PC-9 (cell line): ENCODE data around the gene CCR3. TPM values are rescaled to one million over a fixed set of nuclear protein-coding genes. Genes with fewer than 3 reads are reported as not detected.

Experiments used
- BruUV-seq: library from RNA; stranded (reverse); fragments of 400-500 nt; replicated peaks from 2 replicates; lab custom pipeline; 2021; lab: Mats Ljungman, UMichigan
- CTCF ChIA-PET: fragments of 300-600 bp; sonication (Branson Sonifier 250); formaldehyde crosslinking; loops from one replicate; lab custom pipeline; 2022; ENCODE audit warnings: antibody characterized with exemption; lab: Charles Lee
- POLR2A ChIA-PET: fragments of 300-600 bp; sonication (Branson Sonifier 250); formaldehyde crosslinking; loops from one replicate; lab custom pipeline; 2022; ENCODE audit warnings: antibody characterized with exemption; ENCODE audit not compliant: unreplicated experiment; lab: Charles Lee
- DNase-seq, 2 experiments: peaks; one replicate each; pipeline versions ENCODE4 v3.0.0 to v3.0.0-alpha.2; 2015 to 2022; ENCODE audit warnings: mixed read lengths in 1 of 2
- H2AFZ ChIP-seq: fragments of 200-600 bp; sonication (generic); 2 replicates; pipeline ENCODE4 v1.8.1; 2017; ENCODE audit warnings: antibody characterized with exemption
- H3F3A ChIP-seq: fragments of 200-600 bp; sonication (generic); 2 replicates; pipeline ENCODE4 v1.8.1; 2017; ENCODE audit warnings: antibody characterized with exemption, mild to moderate bottlenecking, low read depth; ENCODE audit not compliant: insufficient read depth
- H3K27ac ChIP-seq: fragments of 200-600 bp; sonication (generic); 2 replicates; pipeline ENCODE4 v1.6.1; 2016; ENCODE audit warnings: mixed run types
- H3K27me3 ChIP-seq: fragments of 200-600 bp; sonication (generic); 2 replicates; pipeline ENCODE4 v1.6.1; 2016; ENCODE audit warnings: low read depth, mixed run types; ENCODE audit not compliant: insufficient read depth
- H3K36me3 ChIP-seq: fragments of 200-600 bp; sonication (generic); 2 replicates; pipeline ENCODE4 v1.6.1; 2016; ENCODE audit warnings: low read depth, mixed run types
- H3K4me1 ChIP-seq: fragments of 200-600 bp; sonication (generic); replicated peaks from 2 replicates; pipeline ENCODE4 v1.6.1; 2016; ENCODE audit warnings: mixed run types; ENCODE audit not compliant: insufficient read depth
- H3K4me2 ChIP-seq: fragments of 200-600 bp; sonication (generic); 2 replicates; pipeline ENCODE4 v1.6.1; 2017; ENCODE audit warnings: mixed run types
- H3K4me3 ChIP-seq: fragments of 200-600 bp; sonication (generic); 2 replicates; pipeline ENCODE4 v1.6.1; 2016; ENCODE audit warnings: mixed run types
- H3K79me2 ChIP-seq: fragments of 200-600 bp; sonication (generic); 2 replicates; pipeline ENCODE4 v1.6.1; 2017; ENCODE audit warnings: low read depth, mixed run types
- H3K9me2 ChIP-seq: fragments of 200-600 bp; sonication (generic); 2 replicates; pipeline ENCODE4 v1.8.1; 2017; ENCODE audit warnings: mild to moderate bottlenecking; ENCODE audit not compliant: insufficient read depth
- H3K9me3 ChIP-seq: fragments of 200-600 bp; sonication (generic); 2 replicates; pipeline ENCODE4 v1.8.1; 2016; ENCODE audit warnings: low read depth; ENCODE audit not compliant: insufficient read depth
- H4K20me1 ChIP-seq: fragments of 200-600 bp; sonication (generic); 2 replicates; pipeline ENCODE4 v1.8.1; 2017; ENCODE audit not compliant: insufficient read depth
- CTCF ChIP-seq: fragments of 200-600 bp; sonication (generic); conservative IDR thresholded peaks from 2 replicates; pipeline ENCODE4 v1.6.1; 2017; ENCODE audit warnings: mixed run types, antibody characterized with exemption, mild to moderate bottlenecking, moderate library complexity
- EZH2 ChIP-seq: fragments of 200-600 bp; sonication (generic); IDR thresholded peaks from 2 replicates; pipeline ENCODE4 v1.8.0; 2017; ENCODE audit warnings: antibody characterized with exemption, low read depth
- intact Hi-C: fragments of 100-400 bp; cut with micrococcal nuclease; formaldehyde crosslinking; loops from one replicate; pipeline ENCODE4 v1.10.0; 2022; ENCODE audit not compliant: unreplicated experiment
- total RNA-seq: library from RNA; stranded (reverse); gene quantifications from 2 replicates; pipeline ENCODE4 v1.2.3, GENCODE V29; 2021

Gene CCR3
- total RNA-seq, 1 experiment from 2014 or later: 3.1 TPM

- BruUV-seq: no TSS peak
- Histone ChIP-seq H3K9me2 (no peaks in the 10 kb centered on the region), H3K4me3 (no peak overlapping the region), H4K20me1 (no peaks in the 10 kb centered on the region), H3K9me3 (no peaks in the 10 kb centered on the region), H2AFZ (no peak overlapping the region), H3F3A (no peaks in the 10 kb centered on the region), H3K79me2 (no peaks in the 10 kb centered on the region), H3K27ac (no peak overlapping the region), H3K4me1 (peaks cover 8% of the 10 kb centered on the region; the same call in 1 of the 2 replicates), H3K27me3 (no peaks in the 10 kb centered on the region), H3K4me2 (no peak overlapping the region), H3K36me3 (no peaks in the 10 kb centered on the region)
- POLR2A ChIA-PET: no interaction called here
- intact Hi-C loops: no loop called here
- TF ChIP-seq EZH2: no peak
- no peak for TF ChIP-seq CTCF
- CTCF ChIA-PET: no interaction called here
- DNase-seq: no peak
Measured at GRCh38 chr3:46285931-46286619, 43.8 kb downstream of the CCR3 start.

GRCh38 chr3:46286947-46287565, 44.8 kb downstream of the CCR3 start:
- BruUV-seq: no TSS peak
- H3K9me2 ChIP-seq: no peaks in the 10 kb centered on the region
- H3K4me3 ChIP-seq: no peak overlapping the region
- no peaks in the 10 kb centered on the region for H3K9me3 ChIP-seq
- H3F3A ChIP-seq: no peaks in the 10 kb centered on the region
- H3K4me2 ChIP-seq: no peak overlapping the region
- H3K79me2 ChIP-seq: no peaks in the 10 kb centered on the region
- ChIA-PET CTCF (no interaction called here), POLR2A (no interaction called here)
- DNase-seq: no peak
- H3K27me3 ChIP-seq: no peaks in the 10 kb centered on the region
- no peaks in the 10 kb centered on the region for H3K36me3 ChIP-seq
- peaks cover 8% of the 10 kb centered on the region; the same call in 1 of the 2 replicates for H3K4me1 ChIP-seq
- intact Hi-C loops: no loop called here
- no peak overlapping the region for H2AFZ ChIP-seq
- H3K27ac ChIP-seq: no peak overlapping the region
- TF ChIP-seq CTCF: no peak
- TF ChIP-seq EZH2: no peak
- H4K20me1 ChIP-seq: no peaks in the 10 kb centered on the region

- ChIA-PET CTCF (no interaction called here), POLR2A (no interaction called here)
- Histone ChIP-seq H3K4me1 (peaks cover 8% of the 10 kb centered on the region; the same call in 1 of the 2 replicates), H3F3A (no peaks in the 10 kb centered on the region), H3K9me2 (no peaks in the 10 kb centered on the region), H3K4me3 (no peak overlapping the region), H3K9me3 (no peaks in the 10 kb centered on the region), H3K27ac (no peak overlapping the region), H4K20me1 (no peaks in the 10 kb centered on the region), H3K27me3 (no peaks in the 10 kb centered on the region), H3K36me3 (no peaks in the 10 kb centered on the region), H3K4me2 (no peak overlapping the region), H3K79me2 (no peaks in the 10 kb centered on the region), H2AFZ (no peak overlapping the region)
- intact Hi-C loops: no loop called here
- BruUV-seq: no TSS peak
- TF ChIP-seq EZH2 (no peak), CTCF (no peak)
- DNase-seq: no peak
Measured at GRCh38 chr3:46289551-46289950, 47.3 kb downstream of the CCR3 start.
